Cardiac muscle cell (in vitro differentiated cells and primary cell): Measurements from ENCODE around the gene MYO15A. TPM values are rescaled to one million over a fixed set of nuclear protein-coding genes. Genes with fewer than 3 reads are reported as not detected.

Experiments
- DNase-seq, 2 donors: peaks; one replicate each; pipeline versions ENCODE4 v3.0.0 to v3.0.0-alpha.2; 2010 to 2017; ENCODE audit warnings: low read depth in 1 of 2, low spot score in 1 of 2
- H3K27ac ChIP-seq: fragments of 200-600 bp; sonication (generic); 2 replicates; pipeline ENCODE4 v1.5.1; 2016
- H3K27me3 ChIP-seq: fragments of 200-600 bp; sonication (generic); 2 replicates; pipeline ENCODE4 v1.6.0; 2016; ENCODE audit warnings: control low read depth
- H3K36me3 ChIP-seq: fragments of 200-600 bp; sonication (generic); 2 replicates; pipeline ENCODE4 v1.5.1; 2016; ENCODE audit warnings: control low read depth
- H3K4me1 ChIP-seq: fragments of 200-600 bp; sonication (generic); 2 replicates; pipeline ENCODE4 v1.8.1; 2017; ENCODE audit warnings: low read depth, mild to moderate bottlenecking, mixed run types
- H3K4me3 ChIP-seq: fragments of 200-600 bp; sonication (generic); 2 replicates; pipeline ENCODE4 v1.5.1; 2016; ENCODE audit warnings: mild to moderate bottlenecking
- H3K9me3 ChIP-seq: fragments of 200-600 bp; sonication (generic); 2 replicates; pipeline ENCODE4 v1.5.1; 2017; ENCODE audit warnings: low read depth, mild to moderate bottlenecking, control low read depth
- polyA plus RNA-seq: library from polyadenylated mRNA; unstranded; fragments of >200 nt; fragmentation: Nextera tagmentation; extraction: Ambion mirVana; gene quantifications from 2 replicates; pipeline ENCODE4 v1.2.1, GENCODE V29; 2016
- total RNA-seq: library from RNA; depleted of rRNA; stranded (reverse); fragments of >200 nt; gene quantifications from 2 replicates; pipeline ENCODE4 v1.2.3, GENCODE V29; 2016
- TF ChIP-seq, protein P1 (sequence below): IDR thresholded peaks from 2 replicates; pipeline ENCODE4 v1.5.1; 2012; ENCODE audit warnings: low read depth, mild to moderate bottlenecking, low read length

The MYO15A gene
- total and polyA plus RNA-seq, 2 experiments from 2014 or later = 3.9 to 4.9 TPM

DNA sequence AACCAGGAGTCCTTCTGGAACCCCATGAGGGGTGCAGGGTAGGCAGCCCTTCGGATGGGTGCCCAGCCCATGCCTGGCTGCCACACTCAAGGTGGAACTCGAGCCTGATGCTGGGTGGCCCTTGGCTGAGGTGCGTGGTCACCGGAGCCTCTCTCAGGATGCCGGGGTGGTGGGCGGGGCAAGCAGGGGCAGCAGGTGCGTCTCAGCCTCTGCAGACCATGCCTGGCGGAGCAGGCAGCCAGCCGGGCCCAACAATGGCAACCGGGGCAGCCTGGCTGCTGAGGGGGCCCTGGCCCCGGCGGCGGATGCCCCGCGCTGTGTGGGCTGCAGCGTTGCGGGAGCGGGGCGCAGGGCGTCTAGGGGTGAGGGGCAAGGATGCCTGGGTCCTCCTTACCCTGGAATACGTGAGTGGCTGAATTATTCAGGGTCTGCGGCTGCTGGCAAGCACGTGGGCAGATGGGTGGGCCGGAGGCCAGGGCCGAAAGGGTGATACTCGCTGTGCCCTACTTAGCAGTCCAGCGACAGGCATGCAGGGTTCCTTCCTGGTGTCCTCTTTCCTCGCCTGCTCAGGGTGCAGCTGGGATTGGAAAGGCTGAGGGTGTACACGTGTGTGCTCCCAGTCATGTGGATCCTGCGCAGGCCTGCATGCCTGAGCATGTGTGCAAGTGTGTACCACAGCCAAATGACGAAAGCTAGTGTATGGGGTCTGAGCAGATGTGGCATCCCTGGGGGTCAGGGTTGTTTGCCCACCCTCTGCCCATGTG lies 14.6 kb downstream of the MYO15A start:
- TF ChIP-seq, protein P1, sequence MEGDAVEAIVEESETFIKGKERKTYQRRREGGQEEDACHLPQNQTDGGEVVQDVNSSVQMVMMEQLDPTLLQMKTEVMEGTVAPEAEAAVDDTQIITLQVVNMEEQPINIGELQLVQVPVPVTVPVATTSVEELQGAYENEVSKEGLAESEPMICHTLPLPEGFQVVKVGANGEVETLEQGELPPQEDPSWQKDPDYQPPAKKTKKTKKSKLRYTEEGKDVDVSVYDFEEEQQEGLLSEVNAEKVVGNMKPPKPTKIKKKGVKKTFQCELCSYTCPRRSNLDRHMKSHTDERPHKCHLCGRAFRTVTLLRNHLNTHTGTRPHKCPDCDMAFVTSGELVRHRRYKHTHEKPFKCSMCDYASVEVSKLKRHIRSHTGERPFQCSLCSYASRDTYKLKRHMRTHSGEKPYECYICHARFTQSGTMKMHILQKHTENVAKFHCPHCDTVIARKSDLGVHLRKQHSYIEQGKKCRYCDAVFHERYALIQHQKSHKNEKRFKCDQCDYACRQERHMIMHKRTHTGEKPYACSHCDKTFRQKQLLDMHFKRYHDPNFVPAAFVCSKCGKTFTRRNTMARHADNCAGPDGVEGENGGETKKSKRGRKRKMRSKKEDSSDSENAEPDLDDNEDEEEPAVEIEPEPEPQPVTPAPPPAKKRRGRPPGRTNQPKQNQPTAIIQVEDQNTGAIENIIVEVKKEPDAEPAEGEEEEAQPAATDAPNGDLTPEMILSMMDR = no peak
- peaks cover 5% of the 10 kb centered on the region for H3K4me1 ChIP-seq
- no peak for DNase-seq
- H3K36me3 ChIP-seq = no peaks in the 10 kb centered on the region
- no peaks in the 10 kb centered on the region for H3K27me3 ChIP-seq
- no peak overlapping the region for H3K27ac ChIP-seq
- H3K9me3 ChIP-seq = no peaks in the 10 kb centered on the region
- no peak overlapping the region for H3K4me3 ChIP-seq

DNA sequence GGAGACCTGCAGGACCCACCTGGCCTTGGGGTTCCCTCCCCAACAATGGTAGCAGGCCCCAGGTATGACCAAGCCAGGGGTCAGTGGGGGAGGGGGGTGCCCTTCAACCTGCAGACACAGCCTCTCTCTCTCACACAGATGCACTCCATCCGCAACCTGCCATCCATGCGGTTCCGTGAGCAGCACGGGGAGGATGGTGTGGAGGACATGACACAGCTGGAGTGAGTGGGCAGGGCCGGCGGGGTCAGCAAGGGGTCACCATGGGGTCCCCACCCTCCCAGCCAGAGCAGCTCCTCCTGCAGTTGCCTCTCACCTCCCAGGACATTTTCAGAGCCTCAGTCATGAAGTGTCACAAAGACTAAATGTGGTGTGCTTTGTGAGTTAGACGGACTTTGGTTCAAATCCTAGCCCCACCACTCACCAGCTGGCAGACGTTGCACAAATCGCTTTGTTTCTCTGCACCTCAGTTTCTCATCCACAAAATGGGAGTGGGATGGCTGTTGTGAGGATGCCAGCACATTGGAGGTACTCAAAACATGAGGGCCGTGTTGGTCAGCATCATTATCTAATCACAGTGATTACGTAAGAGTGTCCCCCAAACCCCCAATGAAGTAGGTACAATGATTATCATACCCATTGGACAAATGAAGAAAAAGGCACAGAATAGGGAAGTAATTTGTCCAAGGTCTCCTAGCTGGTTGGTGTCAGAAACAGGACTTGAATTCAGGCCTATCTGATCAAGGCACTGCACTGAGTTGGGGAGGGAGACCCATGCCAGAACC lies 16.0 kb downstream of the MYO15A start:
- TF ChIP-seq, protein P1 = no peak
- Histone ChIP-seq H3K27ac (no peak overlapping the region), H3K4me1 (peaks cover 5% of the 10 kb centered on the region), H3K9me3 (no peaks in the 10 kb centered on the region), H3K36me3 (no peaks in the 10 kb centered on the region), H3K27me3 (no peaks in the 10 kb centered on the region), H3K4me3 (no peak overlapping the region)
- peak in 1 of 2 donors; percentile 29 for DNase-seq

DNA sequence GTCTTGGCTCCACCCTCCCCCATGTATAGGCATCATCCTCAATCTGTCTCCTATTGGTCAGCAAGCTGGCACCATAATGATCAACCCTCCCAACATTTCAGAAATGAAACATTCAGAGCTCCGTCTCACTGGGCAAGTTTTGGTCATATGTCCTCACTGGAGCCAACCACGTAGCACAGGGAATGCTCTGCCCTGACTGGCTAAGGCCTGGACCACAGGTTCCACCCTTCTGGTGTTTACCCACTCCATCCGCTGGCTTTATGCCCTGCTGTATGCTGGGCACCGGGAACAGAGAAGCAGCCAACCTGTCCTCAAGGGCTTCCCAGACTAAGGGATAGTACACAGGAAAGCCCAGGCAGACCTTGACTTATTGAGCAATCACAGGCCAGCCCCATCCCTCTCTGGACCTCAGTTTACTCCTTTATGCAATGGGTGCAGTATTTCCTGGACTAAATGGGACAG lies 20.5 kb downstream of the MYO15A start:
- Histone ChIP-seq H3K27ac (no peak overlapping the region), H3K27me3 (no peaks in the 10 kb centered on the region), H3K36me3 (no peaks in the 10 kb centered on the region), H3K4me3 (no peak overlapping the region), H3K4me1 (peaks cover 5% of the 10 kb centered on the region), H3K9me3 (no peaks in the 10 kb centered on the region)
- DNase-seq = peak in 1 of 2 donors; percentile 58
- TF ChIP-seq, protein P1 = no peak

DNA sequence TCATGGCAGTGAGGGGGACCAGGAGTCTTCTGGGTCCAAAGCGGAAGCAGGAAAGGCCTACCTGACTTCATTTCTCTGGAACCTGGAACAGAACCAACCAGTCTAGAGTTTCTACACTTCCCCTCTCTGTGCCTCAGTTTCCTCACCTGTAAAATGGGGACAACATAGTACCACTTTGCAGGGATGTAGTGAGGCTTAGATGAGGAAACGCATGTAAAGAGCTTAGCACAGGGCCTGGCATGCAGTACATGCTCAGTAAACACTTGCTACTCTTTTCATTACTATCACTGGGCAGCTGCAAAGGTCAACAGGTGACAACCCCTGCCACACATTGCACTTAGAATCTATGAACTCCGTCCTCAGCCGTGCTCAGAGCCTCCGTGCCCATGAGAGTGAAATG lies 24.2 kb downstream of the MYO15A start:
- H3K27me3 ChIP-seq = no peaks in the 10 kb centered on the region
- TF ChIP-seq, protein P1 = no peak
- H3K27ac ChIP-seq = no peak overlapping the region
- no peak for DNase-seq
- no peaks in the 10 kb centered on the region for H3K9me3 ChIP-seq
- no peak overlapping the region for H3K4me3 ChIP-seq
- H3K36me3 ChIP-seq = no peaks in the 10 kb centered on the region
- H3K4me1 ChIP-seq = no peaks in the 10 kb centered on the region

DNA sequence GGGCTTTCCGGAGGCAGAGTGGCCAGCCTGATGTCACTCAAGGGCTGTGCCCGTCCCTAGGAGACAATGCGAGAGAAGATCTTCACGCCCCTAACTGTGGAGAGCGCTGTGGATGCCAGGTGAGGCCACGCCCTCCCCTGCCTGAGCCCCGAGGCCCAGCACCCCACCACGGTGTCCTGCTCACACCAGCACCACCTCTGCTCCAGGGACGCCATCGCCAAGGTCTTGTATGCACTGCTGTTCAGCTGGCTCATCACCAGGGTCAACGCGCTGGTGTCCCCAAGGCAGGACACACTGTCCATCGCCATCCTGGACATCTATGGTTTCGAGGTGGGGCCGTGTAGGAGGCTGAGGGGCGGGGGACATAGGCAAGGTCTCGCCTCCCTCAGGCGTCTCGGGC lies 27.8 kb downstream of the MYO15A start:
- Histone ChIP-seq H3K4me3 (no peak overlapping the region), H3K9me3 (no peaks in the 10 kb centered on the region), H3K36me3 (no peaks in the 10 kb centered on the region), H3K27ac (no peak overlapping the region), H3K4me1 (no peaks in the 10 kb centered on the region), H3K27me3 (no peaks in the 10 kb centered on the region)
- TF ChIP-seq, protein P1 = no peak
- no peak for DNase-seq
